ENCODE data around the gene TECR. TPM values are rescaled to one million over a fixed set of nuclear protein-coding genes. Genes with fewer than 3 reads are reported as not detected.
A peak's percentile ranks its signal among the peaks of the same experiment; 100 is the strongest.

The TECR gene
- total and polyA plus RNA-seq, 2 of the 13 experiments (the other 11 are each of a cell fraction or from before 2014, with no cell fraction given): 54.9 to 121 TPM

DNA sequence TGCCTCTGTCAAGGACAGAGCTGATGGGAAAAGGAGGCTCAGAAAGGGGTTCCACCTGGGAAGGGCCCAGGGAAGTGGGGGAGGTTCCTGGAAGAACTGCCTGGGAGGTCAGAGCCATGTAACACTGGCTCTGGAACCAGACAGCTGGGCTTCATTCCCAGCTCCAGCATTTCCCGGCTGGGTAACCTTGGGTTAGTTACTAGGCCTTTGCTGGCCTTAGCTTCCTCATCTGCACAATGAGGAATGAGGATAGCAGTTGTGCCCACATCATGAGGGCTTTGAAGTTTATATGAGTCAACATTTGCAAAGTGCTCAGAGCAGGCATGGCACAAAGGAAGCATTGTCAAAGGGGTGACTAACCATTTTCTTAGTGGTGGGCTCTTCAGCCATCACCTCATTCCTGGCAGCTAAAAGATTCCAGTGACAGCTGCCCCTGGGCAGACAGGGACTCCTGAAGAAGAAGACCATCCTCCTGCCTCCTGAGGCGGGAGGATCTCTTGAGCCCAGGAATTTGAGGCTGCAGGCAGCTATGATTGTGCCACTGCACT, 9.5 kb upstream of the TECR start (continued):
- TF ChIP-seq, protein P1, sequence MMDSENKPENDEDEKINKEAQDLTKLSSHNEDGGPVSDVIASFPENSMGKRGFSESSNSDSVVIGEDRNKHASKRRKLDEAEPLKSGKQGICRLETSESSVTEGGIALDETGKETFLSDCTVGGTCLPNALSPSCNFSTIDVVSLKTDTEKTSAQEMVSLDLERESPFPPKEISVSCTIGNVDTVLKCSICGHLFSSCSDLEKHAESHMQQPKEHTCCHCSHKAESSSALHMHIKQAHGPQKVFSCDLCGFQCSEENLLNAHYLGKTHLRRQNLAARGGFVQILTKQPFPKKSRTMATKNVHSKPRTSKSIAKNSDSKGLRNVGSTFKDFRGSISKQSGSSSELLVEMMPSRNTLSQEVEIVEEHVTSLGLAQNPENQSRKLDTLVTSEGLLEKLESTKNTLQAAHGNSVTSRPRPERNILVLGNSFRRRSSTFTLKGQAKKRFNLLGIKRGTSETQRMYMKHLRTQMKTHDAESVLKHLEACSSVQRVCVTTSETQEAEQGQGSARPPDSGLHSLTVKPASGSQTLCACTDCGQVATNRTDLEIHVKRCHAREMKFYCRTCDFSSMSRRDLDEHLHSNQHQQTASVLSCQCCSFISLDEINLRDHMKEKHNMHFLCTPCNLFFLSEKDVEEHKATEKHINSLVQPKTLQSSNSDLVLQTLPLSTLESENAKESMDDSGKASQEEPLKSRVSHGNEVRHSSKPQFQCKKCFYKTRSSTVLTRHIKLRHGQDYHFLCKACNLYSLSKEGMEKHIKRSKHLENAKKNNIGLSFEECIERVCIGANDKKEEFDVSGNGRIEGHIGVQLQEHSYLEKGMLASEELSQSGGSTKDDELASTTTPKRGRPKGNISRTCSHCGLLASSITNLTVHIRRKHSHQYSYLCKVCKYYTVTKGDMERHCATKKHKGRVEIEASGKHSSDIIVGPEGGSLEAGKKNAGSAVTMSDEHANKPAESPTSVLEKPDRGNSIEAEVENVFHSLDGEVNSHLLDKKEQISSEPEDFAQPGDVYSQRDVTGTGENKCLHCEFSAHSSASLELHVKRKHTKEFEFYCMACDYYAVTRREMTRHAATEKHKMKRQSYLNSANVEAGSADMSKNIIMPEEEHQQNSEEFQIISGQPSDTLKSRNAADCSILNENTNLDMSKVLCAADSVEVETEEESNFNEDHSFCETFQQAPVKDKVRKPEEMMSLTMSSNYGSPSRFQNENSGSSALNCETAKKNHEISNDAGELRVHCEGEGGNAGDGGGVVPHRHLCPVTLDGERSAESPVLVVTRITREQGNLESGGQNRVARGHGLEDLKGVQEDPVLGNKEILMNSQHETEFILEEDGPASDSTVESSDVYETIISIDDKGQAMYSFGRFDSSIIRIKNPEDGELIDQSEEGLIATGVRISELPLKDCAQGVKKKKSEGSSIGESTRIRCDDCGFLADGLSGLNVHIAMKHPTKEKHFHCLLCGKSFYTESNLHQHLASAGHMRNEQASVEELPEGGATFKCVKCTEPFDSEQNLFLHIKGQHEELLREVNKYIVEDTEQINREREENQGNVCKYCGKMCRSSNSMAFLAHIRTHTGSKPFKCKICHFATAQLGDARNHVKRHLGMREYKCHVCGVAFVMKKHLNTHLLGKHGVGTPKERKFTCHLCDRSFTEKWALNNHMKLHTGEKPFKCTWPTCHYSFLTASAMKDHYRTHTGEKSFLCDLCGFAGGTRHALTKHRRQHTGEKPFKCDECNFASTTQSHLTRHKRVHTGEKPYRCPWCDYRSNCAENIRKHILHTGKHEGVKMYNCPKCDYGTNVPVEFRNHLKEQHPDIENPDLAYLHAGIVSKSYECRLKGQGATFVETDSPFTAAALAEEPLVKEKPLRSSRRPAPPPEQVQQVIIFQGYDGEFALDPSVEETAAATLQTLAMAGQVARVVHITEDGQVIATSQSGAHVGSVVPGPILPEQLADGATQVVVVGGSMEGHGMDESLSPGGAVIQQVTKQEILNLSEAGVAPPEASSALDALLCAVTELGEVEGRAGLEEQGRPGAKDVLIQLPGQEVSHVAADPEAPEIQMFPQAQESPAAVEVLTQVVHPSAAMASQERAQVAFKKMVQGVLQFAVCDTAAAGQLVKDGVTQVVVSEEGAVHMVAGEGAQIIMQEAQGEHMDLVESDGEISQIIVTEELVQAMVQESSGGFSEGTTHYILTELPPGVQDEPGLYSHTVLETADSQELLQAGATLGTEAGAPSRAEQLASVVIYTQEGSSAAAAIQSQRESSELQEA (CRISPR knock-in tag; IDR thresholded peaks at IDR 0.05; ENCODE audit: not compliant biosample characterization): no peak
- peak; percentile 49; the same call in 1 of the 2 replicates for TF ChIP-seq SP5 (CRISPR knock-in tag; IDR thresholded peaks at IDR 0.05; ENCODE audit: borderline replicate concordance, low read depth)
- TF ChIP-seq SP1 (IDR thresholded peaks at IDR 0.05): no peak
- no peak for TF ChIP-seq SP1 (CRISPR knock-in tag; IDR thresholded peaks at IDR 0.05)
- TF ChIP-seq, protein P2, sequence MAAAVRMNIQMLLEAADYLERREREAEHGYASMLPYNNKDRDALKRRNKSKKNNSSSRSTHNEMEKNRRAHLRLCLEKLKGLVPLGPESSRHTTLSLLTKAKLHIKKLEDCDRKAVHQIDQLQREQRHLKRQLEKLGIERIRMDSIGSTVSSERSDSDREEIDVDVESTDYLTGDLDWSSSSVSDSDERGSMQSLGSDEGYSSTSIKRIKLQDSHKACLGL (CRISPR knock-in tag; IDR thresholded peaks at IDR 0.05): no peak
- TF ChIP-seq, protein P3, sequence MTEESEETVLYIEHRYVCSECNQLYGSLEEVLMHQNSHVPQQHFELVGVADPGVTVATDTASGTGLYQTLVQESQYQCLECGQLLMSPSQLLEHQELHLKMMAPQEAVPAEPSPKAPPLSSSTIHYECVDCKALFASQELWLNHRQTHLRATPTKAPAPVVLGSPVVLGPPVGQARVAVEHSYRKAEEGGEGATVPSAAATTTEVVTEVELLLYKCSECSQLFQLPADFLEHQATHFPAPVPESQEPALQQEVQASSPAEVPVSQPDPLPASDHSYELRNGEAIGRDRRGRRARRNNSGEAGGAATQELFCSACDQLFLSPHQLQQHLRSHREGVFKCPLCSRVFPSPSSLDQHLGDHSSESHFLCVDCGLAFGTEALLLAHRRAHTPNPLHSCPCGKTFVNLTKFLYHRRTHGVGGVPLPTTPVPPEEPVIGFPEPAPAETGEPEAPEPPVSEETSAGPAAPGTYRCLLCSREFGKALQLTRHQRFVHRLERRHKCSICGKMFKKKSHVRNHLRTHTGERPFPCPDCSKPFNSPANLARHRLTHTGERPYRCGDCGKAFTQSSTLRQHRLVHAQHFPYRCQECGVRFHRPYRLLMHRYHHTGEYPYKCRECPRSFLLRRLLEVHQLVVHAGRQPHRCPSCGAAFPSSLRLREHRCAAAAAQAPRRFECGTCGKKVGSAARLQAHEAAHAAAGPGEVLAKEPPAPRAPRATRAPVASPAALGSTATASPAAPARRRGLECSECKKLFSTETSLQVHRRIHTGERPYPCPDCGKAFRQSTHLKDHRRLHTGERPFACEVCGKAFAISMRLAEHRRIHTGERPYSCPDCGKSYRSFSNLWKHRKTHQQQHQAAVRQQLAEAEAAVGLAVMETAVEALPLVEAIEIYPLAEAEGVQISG (CRISPR knock-in tag; IDR thresholded peaks at IDR 0.05): peak; percentile 58
- peak; percentile 90; the same call in 1 of the 2 replicates for TF ChIP-seq ZNF205 (CRISPR knock-in tag; IDR thresholded peaks at IDR 0.05)
- 0 out of 2 replicates have a peak, but pooled peaks have one; percentile 34 for TF ChIP-seq CBFB (CRISPR knock-in tag; IDR thresholded peaks at IDR 0.05)
- peak; percentile 39; the same call in 1 of the 2 replicates for TF ChIP-seq PITX1 (CRISPR knock-in tag; IDR thresholded peaks at IDR 0.05)
- no peak for TF ChIP-seq HNRNPK (IDR thresholded peaks at IDR 0.05; ENCODE audit: low read depth, low read length, poor library complexity, severe bottlenecking)
- no peak for TF ChIP-seq ZNF850 (CRISPR knock-in tag; conservative IDR thresholded peaks at IDR 0.05)
- TF ChIP-seq, protein P4, sequence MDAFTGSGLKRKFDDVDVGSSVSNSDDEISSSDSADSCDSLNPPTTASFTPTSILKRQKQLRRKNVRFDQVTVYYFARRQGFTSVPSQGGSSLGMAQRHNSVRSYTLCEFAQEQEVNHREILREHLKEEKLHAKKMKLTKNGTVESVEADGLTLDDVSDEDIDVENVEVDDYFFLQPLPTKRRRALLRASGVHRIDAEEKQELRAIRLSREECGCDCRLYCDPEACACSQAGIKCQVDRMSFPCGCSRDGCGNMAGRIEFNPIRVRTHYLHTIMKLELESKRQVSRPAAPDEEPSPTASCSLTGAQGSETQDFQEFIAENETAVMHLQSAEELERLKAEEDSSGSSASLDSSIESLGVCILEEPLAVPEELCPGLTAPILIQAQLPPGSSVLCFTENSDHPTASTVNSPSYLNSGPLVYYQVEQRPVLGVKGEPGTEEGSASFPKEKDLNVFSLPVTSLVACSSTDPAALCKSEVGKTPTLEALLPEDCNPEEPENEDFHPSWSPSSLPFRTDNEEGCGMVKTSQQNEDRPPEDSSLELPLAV (CRISPR knock-in tag; conservative IDR thresholded peaks at IDR 0.05; ENCODE audit: low read depth): no peak
- no peak for TF ChIP-seq ZFP82 (CRISPR knock-in tag; IDR thresholded peaks at IDR 0.05; ENCODE audit: borderline replicate concordance)
- TF ChIP-seq AHR (CRISPR knock-in tag; IDR thresholded peaks at IDR 0.05): 0 out of 2 replicates have a peak, but pooled peaks have one; percentile 49
- TF ChIP-seq FOSL1 (CRISPR knock-in tag; IDR thresholded peaks at IDR 0.05; ENCODE audit: borderline replicate concordance): peak; percentile 63; the same call in 1 of the 2 replicates
- TF ChIP-seq KLF16 (CRISPR knock-in tag; IDR thresholded peaks at IDR 0.05): peak in 1 of 2 experiments; percentile 85; a peak in 2 of 4 replicates
